RWPE2 (cell line): ENCODE measurements around the gene CYFIP2.
A peak's percentile ranks its signal among the peaks of the same experiment; 100 is the strongest.

Experiments used
- ATAC-seq: fragments of 200-7000 bp; cut with Tn5 transposase; 3 replicates; pipeline ENCODE4 v1.9.1; 2021; ENCODE audit warnings: low read depth
- DNase-seq: peaks from one replicate; pipeline ENCODE4 v3.0.0-alpha.2; 2020; ENCODE audit warnings: low spot score
- H3K27ac ChIP-seq: fragments of 450-650 bp; 2 replicates; pipeline ENCODE4 v1.5.1; 2017; ENCODE audit warnings: mild to moderate bottlenecking; ENCODE audit not compliant: poor library complexity, severe bottlenecking
- H3K27me3 ChIP-seq: fragments of 250-450 bp; sonication (Bioruptor Pico); 2 replicates; pipeline ENCODE4 v1.5.1; 2021; ENCODE audit warnings: mild to moderate bottlenecking, moderate library complexity; ENCODE audit not compliant: insufficient read depth, poor library complexity, severe bottlenecking
- H3K36me3 ChIP-seq: fragments of 250-450 bp; sonication (Bioruptor Pico); 2 replicates; pipeline ENCODE4 v1.5.1; 2020; ENCODE audit warnings: low read depth, mild to moderate bottlenecking, moderate library complexity
- H3K4me1 ChIP-seq: fragments of 250-450 bp; sonication (Bioruptor Pico); 2 replicates; pipeline ENCODE4 v1.5.1; 2021; ENCODE audit warnings: mild to moderate bottlenecking, moderate library complexity; ENCODE audit not compliant: insufficient read depth, poor library complexity, severe bottlenecking
- H3K4me3 ChIP-seq: fragments of 250-450 bp; sonication (Bioruptor Pico); 2 replicates; pipeline ENCODE4 v1.5.1; 2021; ENCODE audit warnings: mild to moderate bottlenecking, moderate library complexity; ENCODE audit not compliant: severe bottlenecking
- H3K9me3 ChIP-seq: fragments of 250-450 bp; sonication (Bioruptor Pico); 2 replicates; pipeline ENCODE4 v1.5.1; 2021; ENCODE audit warnings: mild to moderate bottlenecking, moderate library complexity; ENCODE audit not compliant: severe bottlenecking
- TF ChIP-seq, protein P1 (sequence below): fragments of 450-650 bp; IDR thresholded peaks from one replicate; pipeline ENCODE4 v1.5.1; 2017; ENCODE audit warnings: mild to moderate bottlenecking, moderate library complexity; ENCODE audit not compliant: poor library complexity, severe bottlenecking

Gene CYFIP2

DNA sequence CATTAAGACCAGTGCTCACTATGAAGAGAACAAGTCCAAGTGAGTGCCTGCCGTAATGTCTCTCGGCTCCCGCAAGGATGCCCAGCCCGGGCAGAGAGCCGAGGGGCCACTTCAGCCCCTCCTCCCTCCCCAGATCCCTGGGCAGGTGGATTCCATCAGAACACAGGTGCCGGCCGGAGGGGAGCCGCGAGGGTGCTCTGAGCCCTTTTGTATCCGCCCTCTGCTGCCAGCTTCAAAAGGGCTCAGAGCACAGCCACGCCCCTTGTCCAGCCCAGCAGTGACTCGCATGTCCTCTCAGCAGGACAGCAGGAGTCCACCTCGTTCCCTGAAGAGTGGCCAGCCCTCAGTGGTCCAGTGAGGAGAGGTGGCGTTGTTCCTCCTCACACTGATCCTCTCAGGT is 43.9 kb downstream of the CYFIP2 start:
- Histone ChIP-seq H3K36me3 (no peaks in the 10 kb centered on the region), H3K9me3 (no peaks in the 10 kb centered on the region), H3K27ac (no peak overlapping the region), H3K4me3 (no peak overlapping the region), H3K4me1 (no peaks in the 10 kb centered on the region), H3K27me3 (no peaks in the 10 kb centered on the region)
- ATAC-seq (no peak), DNase-seq (no peak)
- TF ChIP-seq, protein P1, sequence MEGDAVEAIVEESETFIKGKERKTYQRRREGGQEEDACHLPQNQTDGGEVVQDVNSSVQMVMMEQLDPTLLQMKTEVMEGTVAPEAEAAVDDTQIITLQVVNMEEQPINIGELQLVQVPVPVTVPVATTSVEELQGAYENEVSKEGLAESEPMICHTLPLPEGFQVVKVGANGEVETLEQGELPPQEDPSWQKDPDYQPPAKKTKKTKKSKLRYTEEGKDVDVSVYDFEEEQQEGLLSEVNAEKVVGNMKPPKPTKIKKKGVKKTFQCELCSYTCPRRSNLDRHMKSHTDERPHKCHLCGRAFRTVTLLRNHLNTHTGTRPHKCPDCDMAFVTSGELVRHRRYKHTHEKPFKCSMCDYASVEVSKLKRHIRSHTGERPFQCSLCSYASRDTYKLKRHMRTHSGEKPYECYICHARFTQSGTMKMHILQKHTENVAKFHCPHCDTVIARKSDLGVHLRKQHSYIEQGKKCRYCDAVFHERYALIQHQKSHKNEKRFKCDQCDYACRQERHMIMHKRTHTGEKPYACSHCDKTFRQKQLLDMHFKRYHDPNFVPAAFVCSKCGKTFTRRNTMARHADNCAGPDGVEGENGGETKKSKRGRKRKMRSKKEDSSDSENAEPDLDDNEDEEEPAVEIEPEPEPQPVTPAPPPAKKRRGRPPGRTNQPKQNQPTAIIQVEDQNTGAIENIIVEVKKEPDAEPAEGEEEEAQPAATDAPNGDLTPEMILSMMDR, result no peak

DNA sequence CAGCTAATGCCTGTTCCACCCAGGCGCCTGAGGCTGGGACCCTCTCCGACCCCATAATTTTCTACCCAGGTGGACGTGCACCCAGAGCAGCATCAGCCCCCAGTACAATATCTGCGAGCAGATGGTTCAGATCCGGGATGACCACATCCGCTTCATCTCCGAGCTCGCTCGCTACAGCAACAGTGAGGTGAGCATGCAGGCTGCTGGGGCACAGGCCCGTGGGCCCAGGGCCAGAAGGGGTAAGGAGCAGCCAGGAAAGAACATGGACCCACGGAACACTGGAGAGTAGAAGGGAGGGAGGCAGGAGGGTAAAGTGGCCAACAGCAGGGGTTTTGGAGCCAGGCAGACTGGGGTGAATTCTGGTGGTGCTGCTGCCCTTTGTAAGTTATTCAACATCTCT is 45.7 kb downstream of the CYFIP2 start:
- no peaks in the 10 kb centered on the region for H3K4me1 ChIP-seq
- DNase-seq (no peak), ATAC-seq (no peak)
- H3K27me3 ChIP-seq, result no peaks in the 10 kb centered on the region
- no peaks in the 10 kb centered on the region for H3K9me3 ChIP-seq
- H3K27ac ChIP-seq, result no peak overlapping the region
- TF ChIP-seq, protein P1, result no peak
- no peak overlapping the region for H3K4me3 ChIP-seq
- no peaks in the 10 kb centered on the region for H3K36me3 ChIP-seq

DNA sequence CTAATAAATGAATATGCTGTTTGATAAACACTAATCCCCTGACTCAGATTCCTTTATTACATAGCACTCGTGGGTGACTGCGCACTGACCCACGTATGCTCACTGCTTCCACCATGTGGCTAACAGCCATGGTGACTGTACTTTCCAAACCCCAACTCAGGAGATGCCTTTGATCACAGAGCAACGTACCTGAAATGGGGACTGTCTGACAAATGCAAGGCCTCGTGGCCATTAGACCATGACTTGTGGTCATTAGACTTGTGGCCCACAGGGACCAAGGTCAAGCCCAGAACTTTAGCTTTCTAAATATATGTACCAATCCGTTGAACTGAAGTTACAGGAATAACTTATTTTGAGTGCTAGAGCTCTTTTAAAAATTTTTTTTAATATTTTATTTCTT is 46.6 kb downstream of the CYFIP2 start:
- Histone ChIP-seq H3K36me3 (no peaks in the 10 kb centered on the region), H3K9me3 (no peaks in the 10 kb centered on the region), H3K4me3 (no peak overlapping the region), H3K27ac (no peak overlapping the region), H3K27me3 (peaks cover 5% of the 10 kb centered on the region), H3K4me1 (no peaks in the 10 kb centered on the region)
- ATAC-seq, result peak; percentile 91
- TF ChIP-seq, protein P1, result peak; percentile 85
- no peak for DNase-seq

DNA sequence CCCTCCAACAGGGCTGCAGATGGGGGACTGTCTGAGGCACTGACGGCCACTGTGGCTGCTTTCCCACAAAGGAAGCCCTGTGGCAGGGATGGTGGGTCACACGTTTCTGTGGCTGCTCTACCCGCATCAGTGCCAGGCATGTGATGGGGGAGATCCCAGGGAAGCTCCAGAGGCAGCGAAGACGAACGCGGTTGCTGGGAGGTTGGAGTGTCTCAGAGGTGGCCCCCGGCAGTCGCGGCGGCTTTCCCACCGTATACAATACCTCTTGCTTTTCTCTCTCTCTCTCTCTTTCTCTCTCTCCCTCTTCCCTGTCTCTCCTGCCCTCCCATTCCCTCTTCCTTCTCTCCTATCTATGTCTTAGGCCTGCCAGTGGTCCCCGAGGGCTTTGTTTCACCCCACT is 56.7 kb downstream of the CYFIP2 start:
- TF ChIP-seq, protein P1, result no peak

DNA sequence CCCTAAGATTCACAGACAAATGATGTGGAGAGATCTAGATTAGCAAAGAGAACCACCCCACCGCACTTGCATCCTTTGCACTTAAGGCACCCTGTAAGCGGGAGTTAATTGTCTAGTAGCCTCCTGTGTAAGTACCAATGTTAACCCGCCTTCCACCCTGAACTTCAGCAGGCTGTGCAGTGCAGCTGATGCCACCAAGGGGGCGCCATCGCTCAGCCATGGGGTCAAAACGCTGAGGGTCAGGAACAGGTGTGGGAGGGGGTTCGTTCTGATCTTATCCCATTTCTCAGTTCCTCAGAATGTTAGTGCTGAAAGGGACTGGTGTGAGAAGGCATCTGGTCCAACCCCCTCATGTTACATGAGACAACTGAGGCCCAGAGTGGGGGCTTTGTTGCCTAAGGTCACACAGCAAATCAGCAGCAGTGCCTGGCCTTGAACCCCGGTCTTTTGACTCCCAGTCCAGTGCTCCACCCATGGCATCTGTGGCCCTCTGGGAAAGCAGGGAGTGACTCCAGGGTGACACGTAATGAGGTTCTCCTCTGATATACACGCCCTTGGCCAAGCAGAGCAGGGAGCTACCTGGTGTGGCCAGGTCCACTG is 57.3 kb downstream of the CYFIP2 start:
- TF ChIP-seq, protein P1, result no peak
- H3K27ac ChIP-seq, result no peak overlapping the region
- DNase-seq, result no peak
- no peak overlapping the region for H3K4me3 ChIP-seq
- no peaks in the 10 kb centered on the region for H3K9me3 ChIP-seq
- H3K27me3 ChIP-seq, result no peaks in the 10 kb centered on the region
- H3K4me1 ChIP-seq, result no peaks in the 10 kb centered on the region
- H3K36me3 ChIP-seq, result no peaks in the 10 kb centered on the region
- ATAC-seq, result no peak

More for the DNA sequence above, 56.7 kb downstream of the CYFIP2 start:
- Histone ChIP-seq H3K27me3 (peaks cover under 1% of the 10 kb centered on the region), H3K9me3 (no peaks in the 10 kb centered on the region), H3K4me3 (no peak overlapping the region), H3K36me3 (no peaks in the 10 kb centered on the region), H3K27ac (no peak overlapping the region), H3K4me1 (no peaks in the 10 kb centered on the region)
- ATAC-seq (no peak), DNase-seq (no peak)
